ENCODE measurements around the gene XPO4.

XPO4 gene

GRCh38 chr13:20828539-20829364, 73.8 kb downstream of the XPO4 start:
- DNase-seq (ENCODE audit: low spot score) = peak; percentile 86

- no peak for DNase-seq (ENCODE audit: low spot score)
Observed at GRCh38 chr13:20826843-20827560, 75.5 kb downstream of the XPO4 start.

GRCh38 chr13:20826301-20826700, 76.2 kb downstream of the XPO4 start:
- no peak for DNase-seq (ENCODE audit: low spot score)

- peak; percentile 36 for DNase-seq (ENCODE audit: low spot score)
Observed at GRCh38 chr13:20825477-20825875, 77.1 kb downstream of the XPO4 start.

GRCh38 chr13:20824762-20825476, 77.6 kb downstream of the XPO4 start:
- DNase-seq (ENCODE audit: low spot score) = no peak

GRCh38 chr13:20823071-20823470, 79.5 kb downstream of the XPO4 start:
- DNase-seq (ENCODE audit: low spot score) = no peak

- DNase-seq (ENCODE audit: low spot score) = no peak
Observed at GRCh38 chr13:20822406-20822805, 80.1 kb downstream of the XPO4 start.

- no peak for DNase-seq (ENCODE audit: low spot score)
Observed at GRCh38 chr13:20819715-20820114, 82.8 kb downstream of the XPO4 start.

- no peak for DNase-seq (ENCODE audit: low spot score)
Observed at GRCh38 chr13:20815464-20815863, 87.1 kb downstream of the XPO4 start.

- no peak for DNase-seq (ENCODE audit: low spot score)
Observed at GRCh38 chr13:20814224-20814910, 88.2 kb downstream of the XPO4 start.

GRCh38 chr13:20812890-20813289, 89.7 kb downstream of the XPO4 start:
- DNase-seq (ENCODE audit: low spot score) = no peak

- no peak for DNase-seq (ENCODE audit: low spot score)
Observed at GRCh38 chr13:20810808-20811207, 91.7 kb downstream of the XPO4 start.

- DNase-seq (ENCODE audit: low spot score) = no peak
Observed at GRCh38 chr13:20808874-20809273, 93.7 kb downstream of the XPO4 start.

- DNase-seq (ENCODE audit: low spot score) = no peak
Observed at GRCh38 chr13:20803180-20803965, 99.2 kb downstream of the XPO4 start.

- no peak for DNase-seq (ENCODE audit: low spot score)
Observed at GRCh38 chr13:20801707-20802106, 100.8 kb downstream of the XPO4 start.

GRCh38 chr13:20799726-20800416, 102.7 kb downstream of the XPO4 start:
- no peak for DNase-seq (ENCODE audit: low spot score)

GRCh38 chr13:20798027-20798426, 104.5 kb downstream of the XPO4 start:
- no peak for DNase-seq (ENCODE audit: low spot score)

GRCh38 chr13:20796791-20797508, 105.6 kb downstream of the XPO4 start:
- DNase-seq (ENCODE audit: low spot score) = no peak

GRCh38 chr13:20789665-20790064, 112.9 kb downstream of the XPO4 start:
- DNase-seq (ENCODE audit: low spot score) = no peak

- DNase-seq (ENCODE audit: low spot score) = no peak
Observed at GRCh38 chr13:20788312-20788711, 114.2 kb downstream of the XPO4 start.
